ENCODE measurements around the gene CDC42EP5. TPM values are rescaled to one million over a fixed set of nuclear protein-coding genes. Genes with fewer than 3 reads are reported as not detected.

CDC42EP5 gene
- total RNA-seq, 1 donor from 2014 or later, result 8.7 TPM

- H3K36me3 ChIP-seq, result peaks cover 100% of the 10 kb centered on the region
- no peak overlapping the region for H3K27ac ChIP-seq (replicated peaks)
- H3K9me3 ChIP-seq (replicated peaks), result no peaks in the 10 kb centered on the region
- H3K4me1 ChIP-seq, result peaks cover 51% of the 10 kb centered on the region
- TF ChIP-seq CTCF (IDR thresholded peaks at IDR 0.05; ENCODE audit: borderline replicate concordance), result no peak
- intact Hi-C loops (cut with micrococcal nuclease), result no loop called here
- no peaks in the 10 kb centered on the region for H3K27me3 ChIP-seq (ENCODE audit: low read depth)
- DNase-seq, result no peak
- no peak overlapping the region for H3K4me3 ChIP-seq
Measured at GRCh38 chr19:54455786-54456422, 17.2 kb downstream of the CDC42EP5 start.

- intact Hi-C loops (cut with micrococcal nuclease), result no loop called here
- no peak for TF ChIP-seq CTCF (IDR thresholded peaks at IDR 0.05; ENCODE audit: borderline replicate concordance)
- Histone ChIP-seq H3K27ac (replicated peaks) (no peak overlapping the region), H3K9me3 (replicated peaks) (no peaks in the 10 kb centered on the region), H3K4me3 (no peak overlapping the region), H3K4me1 (peaks cover 52% of the 10 kb centered on the region), H3K27me3 (ENCODE audit: low read depth) (no peaks in the 10 kb centered on the region), H3K36me3 (peaks cover 95% of the 10 kb centered on the region)
- DNase-seq, result no peak
Measured at GRCh38 chr19:54454781-54455675, 18.1 kb downstream of the CDC42EP5 start.

- Histone ChIP-seq H3K36me3 (peaks cover 86% of the 10 kb centered on the region), H3K9me3 (replicated peaks) (no peaks in the 10 kb centered on the region), H3K27me3 (ENCODE audit: low read depth) (no peaks in the 10 kb centered on the region), H3K4me1 (peaks cover 52% of the 10 kb centered on the region), H3K4me3 (no peak overlapping the region), H3K27ac (replicated peaks) (no peak overlapping the region)
- intact Hi-C loops (cut with micrococcal nuclease), result no loop called here
- DNase-seq, result no peak
- TF ChIP-seq CTCF (IDR thresholded peaks at IDR 0.05; ENCODE audit: borderline replicate concordance), result no peak
Measured at GRCh38 chr19:54453921-54454780, 18.9 kb downstream of the CDC42EP5 start.

- no peak overlapping the region for H3K4me3 ChIP-seq
Measured at GRCh38 chr19:54452626-54453025, 20.5 kb downstream of the CDC42EP5 start.

More at GRCh38 chr19:54452626-54453025, 20.5 kb downstream of the CDC42EP5 start:
- DNase-seq, result no peak
- peaks cover 71% of the 10 kb centered on the region for H3K36me3 ChIP-seq
- H3K4me1 ChIP-seq, result peaks cover 62% of the 10 kb centered on the region
- intact Hi-C loops (cut with micrococcal nuclease), result no loop called here
- no peaks in the 10 kb centered on the region for H3K9me3 ChIP-seq (replicated peaks)
- no peak overlapping the region for H3K27ac ChIP-seq (replicated peaks)
- H3K27me3 ChIP-seq (ENCODE audit: low read depth), result no peaks in the 10 kb centered on the region
- no peak for TF ChIP-seq CTCF (IDR thresholded peaks at IDR 0.05; ENCODE audit: borderline replicate concordance)

Data from left ventricle myocardium inferior (tissue), 1 donor.